Measurements from ENCODE around the gene PPP1R12B. TPM values are rescaled to one million over a fixed set of nuclear protein-coding genes. Genes with fewer than 3 reads are reported as not detected.
"Not testable (repeated sequence)": the region's sequence is repeated elsewhere in the genome, so short reads cannot be mapped to it uniquely, and the experiment has no call there.

PPP1R12B gene
- polyA plus RNA-seq, 2 donors: 7.5 to 14.7 TPM

- 63 to 75% methylated on average over 3 of the region's 3 CpGs for WGBS, 2 donors
Measured at GRCh38 chr1:202395831-202396230, 47.3 kb downstream of the PPP1R12B start.

DNA sequence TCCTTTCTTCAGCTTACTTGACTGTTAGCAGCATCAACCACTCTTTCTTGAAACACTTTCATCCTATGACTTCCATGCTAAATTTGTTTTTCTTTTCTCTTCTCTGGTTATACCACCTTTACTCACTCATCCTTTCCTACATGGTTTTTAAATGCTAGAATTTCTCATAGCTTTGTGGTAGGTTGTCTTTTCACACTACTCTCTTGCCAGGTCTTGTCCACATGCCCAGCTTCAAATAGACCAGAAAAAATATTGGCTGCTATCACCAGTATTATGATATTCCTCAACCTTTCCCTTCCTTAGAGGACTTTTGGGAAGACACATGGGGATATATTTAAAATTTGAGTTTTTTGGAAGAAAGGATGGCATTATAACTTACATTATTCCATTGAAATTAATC lies 48.8 kb downstream of the PPP1R12B start:
- Histone ChIP-seq H3K9me3 (ENCODE audit: control insufficient read depth in 2 of 2, insufficient read depth in 1 of 2, low read depth in 1 of 2, low read length in 1 of 2) (no peaks in the 10 kb centered on the region), H3K36me3 (ENCODE audit: control insufficient read depth in 2 of 2, insufficient read depth in 2 of 2, low read length in 1 of 2) (no peaks in the 10 kb centered on the region), H3K4me1 (ENCODE audit: control insufficient read depth in 2 of 2, insufficient read depth in 2 of 2, low read length in 1 of 2) (no peaks in the 10 kb centered on the region), H3K4me3 (ENCODE audit: low read depth in 1 of 2, low read length in 2 of 2) (no peak overlapping the region), H3K27ac (ENCODE audit: low read depth in 2 of 2, low read length in 1 of 2) (no peak overlapping the region), H3K27me3 (ENCODE audit: control insufficient read depth in 1 of 2, insufficient read depth in 2 of 2, low read length in 2 of 2) (no peaks in the 10 kb centered on the region)

More at GRCh38 chr1:202395831-202396230, 47.3 kb downstream of the PPP1R12B start:
- H3K4me3 ChIP-seq (ENCODE audit: low read depth in 1 of 2, low read length in 2 of 2); H3K36me3 ChIP-seq (ENCODE audit: control insufficient read depth in 2 of 2, insufficient read depth in 2 of 2, low read length in 1 of 2); H3K9me3 ChIP-seq (ENCODE audit: control insufficient read depth in 2 of 2, insufficient read depth in 1 of 2, low read depth in 1 of 2, low read length in 1 of 2); H3K27me3 ChIP-seq (ENCODE audit: control insufficient read depth in 1 of 2, insufficient read depth in 2 of 2, low read length in 2 of 2); H3K27ac ChIP-seq (ENCODE audit: low read depth in 2 of 2, low read length in 1 of 2); H3K4me1 ChIP-seq (ENCODE audit: control insufficient read depth in 2 of 2, insufficient read depth in 2 of 2, low read length in 1 of 2): not testable (repeated sequence)

- not testable (repeated sequence) for H3K27ac ChIP-seq (ENCODE audit: low read depth in 2 of 2, low read length in 1 of 2); H3K9me3 ChIP-seq (ENCODE audit: control insufficient read depth in 2 of 2, insufficient read depth in 1 of 2, low read depth in 1 of 2, low read length in 1 of 2); H3K4me1 ChIP-seq (ENCODE audit: control insufficient read depth in 2 of 2, insufficient read depth in 2 of 2, low read length in 1 of 2); H3K27me3 ChIP-seq (ENCODE audit: control insufficient read depth in 1 of 2, insufficient read depth in 2 of 2, low read length in 2 of 2); H3K4me3 ChIP-seq (ENCODE audit: low read depth in 1 of 2, low read length in 2 of 2); H3K36me3 ChIP-seq (ENCODE audit: control insufficient read depth in 2 of 2, insufficient read depth in 2 of 2, low read length in 1 of 2)
- 74 to 83% methylated on average over 1 of the region's 1 CpG for WGBS, 2 donors
Measured at GRCh38 chr1:202398439-202398838, 49.9 kb downstream of the PPP1R12B start.

DNA sequence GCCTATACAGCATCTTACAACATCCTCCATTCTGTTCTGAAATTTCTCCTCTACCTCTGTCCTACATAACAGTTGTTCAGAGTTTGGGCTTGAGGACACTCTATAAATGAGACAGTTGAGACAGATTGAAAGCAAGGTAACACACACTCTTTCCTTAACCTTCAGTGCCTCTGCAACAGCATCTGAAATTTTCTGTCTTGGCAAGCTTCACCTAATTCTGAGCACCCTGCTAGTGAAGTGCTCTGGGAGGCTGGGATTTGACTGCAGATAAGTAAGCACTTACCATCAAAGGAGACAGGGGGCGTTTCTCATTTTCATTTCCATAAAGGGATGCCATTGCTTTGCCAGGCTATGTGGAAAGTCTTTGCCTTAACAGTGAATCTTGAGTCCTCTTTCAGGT lies 53.3 kb downstream of the PPP1R12B start:
- not testable (repeated sequence) for H3K9me3 ChIP-seq (ENCODE audit: control insufficient read depth in 2 of 2, insufficient read depth in 1 of 2, low read depth in 1 of 2, low read length in 1 of 2); H3K4me3 ChIP-seq (ENCODE audit: low read depth in 1 of 2, low read length in 2 of 2); H3K27ac ChIP-seq (ENCODE audit: low read depth in 2 of 2, low read length in 1 of 2); H3K27me3 ChIP-seq (ENCODE audit: control insufficient read depth in 1 of 2, insufficient read depth in 2 of 2, low read length in 2 of 2); H3K4me1 ChIP-seq (ENCODE audit: control insufficient read depth in 2 of 2, insufficient read depth in 2 of 2, low read length in 1 of 2); H3K36me3 ChIP-seq (ENCODE audit: control insufficient read depth in 2 of 2, insufficient read depth in 2 of 2, low read length in 1 of 2)
- WGBS, 2 donors: 67 to 75% methylated on average over 1 of the region's 1 CpG

DNA sequence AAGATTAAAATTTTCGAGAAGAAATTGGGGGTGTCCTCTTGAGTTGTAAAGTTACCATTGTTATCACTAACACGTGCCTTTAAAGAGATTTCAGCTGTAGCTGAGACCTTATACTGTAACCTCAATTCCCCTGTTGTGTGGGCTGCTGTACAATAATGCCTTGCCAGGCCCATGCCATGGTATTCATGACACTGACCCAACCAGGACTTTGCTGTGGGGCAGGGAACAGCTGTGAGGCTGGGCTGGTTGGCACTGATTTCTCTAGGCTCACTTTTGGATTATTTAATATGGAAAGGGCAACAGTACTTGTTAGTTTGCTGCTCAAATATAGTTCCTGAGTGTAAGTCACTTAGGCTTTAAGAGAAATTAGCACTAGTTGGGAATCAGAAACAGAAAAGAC lies 54.9 kb downstream of the PPP1R12B start:
- H3K9me3 ChIP-seq (ENCODE audit: control insufficient read depth in 2 of 2, insufficient read depth in 1 of 2, low read depth in 1 of 2, low read length in 1 of 2); H3K4me1 ChIP-seq (ENCODE audit: control insufficient read depth in 2 of 2, insufficient read depth in 2 of 2, low read length in 1 of 2); H3K36me3 ChIP-seq (ENCODE audit: control insufficient read depth in 2 of 2, insufficient read depth in 2 of 2, low read length in 1 of 2); H3K27me3 ChIP-seq (ENCODE audit: control insufficient read depth in 1 of 2, insufficient read depth in 2 of 2, low read length in 2 of 2); H3K4me3 ChIP-seq (ENCODE audit: low read depth in 1 of 2, low read length in 2 of 2); H3K27ac ChIP-seq (ENCODE audit: low read depth in 2 of 2, low read length in 1 of 2): not testable (repeated sequence)
- 85 to 86% methylated on average over 2 of the region's 2 CpGs for WGBS, 2 donors

GRCh38 chr1:202405928-202406327 lies 57.4 kb downstream of the PPP1R12B start:
- Histone ChIP-seq H3K4me3 (ENCODE audit: low read depth in 1 of 2, low read length in 2 of 2) (no peak overlapping the region), H3K36me3 (ENCODE audit: control insufficient read depth in 2 of 2, insufficient read depth in 2 of 2, low read length in 1 of 2) (no peaks in the 10 kb centered on the region), H3K27me3 (ENCODE audit: control insufficient read depth in 1 of 2, insufficient read depth in 2 of 2, low read length in 2 of 2) (no peaks in the 10 kb centered on the region), H3K4me1 (ENCODE audit: control insufficient read depth in 2 of 2, insufficient read depth in 2 of 2, low read length in 1 of 2) (no peaks in the 10 kb centered on the region), H3K9me3 (ENCODE audit: control insufficient read depth in 2 of 2, insufficient read depth in 1 of 2, low read depth in 1 of 2, low read length in 1 of 2) (no peaks in the 10 kb centered on the region), H3K27ac (ENCODE audit: low read depth in 2 of 2, low read length in 1 of 2) (no peak overlapping the region)
- 97% methylated on average over 1 of the region's 1 CpG for WGBS, 2 donors

DNA sequence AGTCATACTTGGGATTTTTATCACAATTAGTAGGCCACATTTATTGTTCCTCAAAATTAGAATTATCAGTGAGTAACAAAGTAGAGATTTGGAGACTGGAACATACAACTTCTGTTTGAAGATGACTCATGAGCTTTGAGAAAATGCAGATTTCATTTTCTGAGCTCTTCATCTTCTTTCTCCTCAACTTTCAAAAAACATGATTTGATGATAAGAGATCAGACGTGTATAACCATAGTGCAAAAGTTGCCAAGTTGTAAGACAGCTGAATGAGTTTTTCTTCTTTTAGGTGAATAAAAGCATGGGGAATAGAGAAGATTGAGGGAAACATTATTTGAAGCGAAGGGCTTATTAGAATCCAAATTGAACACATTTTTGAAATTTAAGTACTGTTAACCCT lies 58.4 kb downstream of the PPP1R12B start:
- H3K4me1 ChIP-seq (ENCODE audit: control insufficient read depth in 2 of 2, insufficient read depth in 2 of 2, low read length in 1 of 2); H3K27me3 ChIP-seq (ENCODE audit: control insufficient read depth in 1 of 2, insufficient read depth in 2 of 2, low read length in 2 of 2); H3K27ac ChIP-seq (ENCODE audit: low read depth in 2 of 2, low read length in 1 of 2); H3K9me3 ChIP-seq (ENCODE audit: control insufficient read depth in 2 of 2, insufficient read depth in 1 of 2, low read depth in 1 of 2, low read length in 1 of 2); H3K36me3 ChIP-seq (ENCODE audit: control insufficient read depth in 2 of 2, insufficient read depth in 2 of 2, low read length in 1 of 2); H3K4me3 ChIP-seq (ENCODE audit: low read depth in 1 of 2, low read length in 2 of 2): not testable (repeated sequence)
- 78 to 79% methylated on average over 2 of the region's 2 CpGs for WGBS, 2 donors

GRCh38 chr1:202407378-202407777 lies 58.9 kb downstream of the PPP1R12B start:
- H3K27ac ChIP-seq (ENCODE audit: low read depth in 2 of 2, low read length in 1 of 2); H3K9me3 ChIP-seq (ENCODE audit: control insufficient read depth in 2 of 2, insufficient read depth in 1 of 2, low read depth in 1 of 2, low read length in 1 of 2); H3K27me3 ChIP-seq (ENCODE audit: control insufficient read depth in 1 of 2, insufficient read depth in 2 of 2, low read length in 2 of 2); H3K36me3 ChIP-seq (ENCODE audit: control insufficient read depth in 2 of 2, insufficient read depth in 2 of 2, low read length in 1 of 2); H3K4me1 ChIP-seq (ENCODE audit: control insufficient read depth in 2 of 2, insufficient read depth in 2 of 2, low read length in 1 of 2); H3K4me3 ChIP-seq (ENCODE audit: low read depth in 1 of 2, low read length in 2 of 2): not testable (repeated sequence)
- 73 to 87% methylated on average over 2 of the region's 2 CpGs for WGBS, 2 donors

DNA sequence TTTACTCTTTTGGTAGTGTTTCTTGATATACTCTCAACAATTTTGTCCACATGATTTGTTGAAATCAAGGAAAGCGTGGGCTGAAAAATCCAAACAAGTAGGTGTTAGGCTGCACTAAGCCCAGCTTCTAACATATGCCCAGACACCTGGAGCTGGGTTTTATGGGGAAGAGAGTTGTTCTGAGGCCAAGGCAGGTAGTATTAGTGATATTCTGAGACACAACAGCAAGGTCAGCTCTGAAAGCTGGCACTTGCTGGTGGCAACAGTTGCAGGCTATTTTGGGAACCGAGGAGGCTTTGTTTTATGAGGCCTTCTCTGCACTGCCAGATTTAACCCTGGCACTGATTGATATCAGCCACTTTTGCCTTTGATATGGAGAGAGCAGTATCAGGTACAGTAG lies 61.8 kb downstream of the PPP1R12B start:
- H3K27me3 ChIP-seq (ENCODE audit: control insufficient read depth in 1 of 2, insufficient read depth in 2 of 2, low read length in 2 of 2); H3K27ac ChIP-seq (ENCODE audit: low read depth in 2 of 2, low read length in 1 of 2); H3K36me3 ChIP-seq (ENCODE audit: control insufficient read depth in 2 of 2, insufficient read depth in 2 of 2, low read length in 1 of 2); H3K9me3 ChIP-seq (ENCODE audit: control insufficient read depth in 2 of 2, insufficient read depth in 1 of 2, low read depth in 1 of 2, low read length in 1 of 2); H3K4me3 ChIP-seq (ENCODE audit: low read depth in 1 of 2, low read length in 2 of 2); H3K4me1 ChIP-seq (ENCODE audit: control insufficient read depth in 2 of 2, insufficient read depth in 2 of 2, low read length in 1 of 2): not testable (repeated sequence)
- WGBS, 2 donors: 71 to 76% methylated on average over 2 of the region's 2 CpGs

DNA sequence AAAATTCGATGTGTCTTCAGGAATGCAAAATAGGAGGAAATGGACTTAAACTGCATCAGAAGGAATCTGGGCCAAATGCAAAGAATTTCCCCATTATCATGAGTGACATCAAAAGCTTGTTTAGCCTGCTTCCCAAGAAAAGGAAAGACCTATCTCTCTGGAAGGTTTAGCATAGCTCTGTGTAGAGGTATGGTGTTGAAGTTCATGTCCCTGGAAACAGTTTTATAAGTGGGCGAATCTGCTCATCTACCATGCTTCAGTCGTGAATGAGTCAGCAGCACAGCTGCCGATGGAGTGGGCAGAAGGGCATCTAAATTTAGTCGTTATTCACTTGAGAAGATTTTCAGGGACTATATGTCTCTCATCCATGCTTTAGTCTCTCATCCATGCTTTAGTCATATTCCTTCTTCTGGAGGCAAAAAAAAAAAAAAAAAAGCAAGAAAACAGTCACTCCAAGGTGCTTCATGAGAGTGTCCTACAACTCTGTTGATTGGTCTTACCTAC lies 62.4 kb downstream of the PPP1R12B start:
- H3K36me3 ChIP-seq (ENCODE audit: control insufficient read depth in 2 of 2, insufficient read depth in 2 of 2, low read length in 1 of 2); H3K4me1 ChIP-seq (ENCODE audit: control insufficient read depth in 2 of 2, insufficient read depth in 2 of 2, low read length in 1 of 2); H3K4me3 ChIP-seq (ENCODE audit: low read depth in 1 of 2, low read length in 2 of 2); H3K9me3 ChIP-seq (ENCODE audit: control insufficient read depth in 2 of 2, insufficient read depth in 1 of 2, low read depth in 1 of 2, low read length in 1 of 2); H3K27ac ChIP-seq (ENCODE audit: low read depth in 2 of 2, low read length in 1 of 2); H3K27me3 ChIP-seq (ENCODE audit: control insufficient read depth in 1 of 2, insufficient read depth in 2 of 2, low read length in 2 of 2): not testable (repeated sequence)
- 41 to 48% methylated on average over 5 of the region's 5 CpGs for WGBS, 2 donors

Measured in esophagus (tissue), 2 donors.